RPMI7951 (cell line): ENCODE data around the gene PDILT. TPM values are rescaled to one million over a fixed set of nuclear protein-coding genes. Genes with fewer than 3 reads are reported as not detected.

Experiments used
- DNase-seq: peaks from one replicate; pipeline ENCODE4 v3.0.0-alpha.2; 2012; ENCODE audit warnings: low read depth
- total RNA-seq: library from RNA; depleted of rRNA; stranded (reverse); fragments of >200 nt; shearing (Covaris generic); gene quantifications from 2 replicates; pipeline ENCODE4 v1.2.3, GENCODE V29; 2014

PDILT gene
- total RNA-seq, 1 experiment from 2014 or later = not detected

GRCh38 chr16:20401475-20402016, 3.0 kb downstream of the PDILT start:
- no peak for DNase-seq

GRCh38 chr16:20401066-20401465, 3.5 kb downstream of the PDILT start:
- DNase-seq = no peak

- DNase-seq = no peak
These were observed 5.4 kb downstream of the PDILT start for GRCh38 chr16:20399185-20399584.

- no peak for DNase-seq
These were observed 5.9 kb downstream of the PDILT start for GRCh38 chr16:20398603-20399002.

GRCh38 chr16:20397468-20398074, 7.0 kb downstream of the PDILT start:
- no peak for DNase-seq

- DNase-seq = no peak
These were observed 7.6 kb downstream of the PDILT start for GRCh38 chr16:20396846-20397467.

GRCh38 chr16:20395946-20396345, 8.6 kb downstream of the PDILT start:
- DNase-seq = no peak

GRCh38 chr16:20393801-20394577, 10.5 kb downstream of the PDILT start:
- no peak for DNase-seq

- DNase-seq = no peak
These were observed 13.5 kb downstream of the PDILT start for GRCh38 chr16:20391045-20391444.

- DNase-seq = no peak
These were observed 15.7 kb downstream of the PDILT start for GRCh38 chr16:20388854-20389253.

- no peak for DNase-seq
These were observed 16.6 kb downstream of the PDILT start for GRCh38 chr16:20387978-20388377.

GRCh38 chr16:20385844-20386832, 18.4 kb downstream of the PDILT start:
- peak; percentile 23 for DNase-seq

GRCh38 chr16:20383106-20384029, 21.2 kb downstream of the PDILT start:
- peak; percentile 47 for DNase-seq

GRCh38 chr16:20382202-20382948, 22.2 kb downstream of the PDILT start:
- DNase-seq = no peak

- DNase-seq = no peak
These were observed 23.8 kb downstream of the PDILT start for GRCh38 chr16:20380782-20381181.

GRCh38 chr16:20377181-20377580, 27.4 kb downstream of the PDILT start:
- DNase-seq = no peak

GRCh38 chr16:20372701-20373100, 31.8 kb downstream of the PDILT start:
- no peak for DNase-seq

GRCh38 chr16:20369452-20370054, 35.0 kb downstream of the PDILT start:
- DNase-seq = no peak

- no peak for DNase-seq
These were observed 40.5 kb downstream of the PDILT start for GRCh38 chr16:20364051-20364450.
